Dendritic cell treated with granulocyte-macrophage colony-stimulating factor and Interleukin-4, amounts not matched to agents 40 ng/mL and 50 ng/mL, for 4 days (primary cell): ENCODE measurements around the gene SIDT2.

Experiments
- H3K27ac Mint-ChIP-seq: one replicate; pipeline ENCODE4 v1.8.0; 2022; ENCODE audit warnings: mild to moderate bottlenecking, mixed read lengths
- H3K27me3 Mint-ChIP-seq: one replicate; pipeline ENCODE4 v1.8.0; 2022; ENCODE audit warnings: mild to moderate bottlenecking, mixed read lengths
- H3K36me3 Mint-ChIP-seq: one replicate; pipeline ENCODE4 v1.8.0; 2022; ENCODE audit warnings: low read depth, mixed read lengths
- H3K4me1 Mint-ChIP-seq: one replicate; pipeline ENCODE4 v1.8.0; 2022; ENCODE audit warnings: low read depth, mixed read lengths
- H3K4me3 Mint-ChIP-seq: one replicate; pipeline ENCODE4 v1.8.0; 2022; ENCODE audit warnings: mild to moderate bottlenecking, moderate library complexity, mixed read lengths
- H3K9me3 Mint-ChIP-seq: one replicate; pipeline ENCODE4 v1.8.0; 2022; ENCODE audit warnings: mixed read lengths
- intact Hi-C: fragments of 100-400 bp; cut with micrococcal nuclease; formaldehyde crosslinking; loops from one replicate; pipeline ENCODE4 v1.15.0; 2022

The SIDT2 gene

GRCh38 chr11:117154468-117154867 is 24.1 kb upstream of the SIDT2 start:
- H3K27ac Mint-ChIP-seq, result no peak overlapping the region
- intact Hi-C loops, result no loop called here
- no peak overlapping the region for H3K4me3 Mint-ChIP-seq
- H3K9me3 Mint-ChIP-seq, result no peaks in the 10 kb centered on the region
- peaks cover 23% of the 10 kb centered on the region for H3K4me1 Mint-ChIP-seq
- H3K27me3 Mint-ChIP-seq, result no peaks in the 10 kb centered on the region
- H3K36me3 Mint-ChIP-seq, result peaks cover 80% of the 10 kb centered on the region

GRCh38 chr11:117157507-117157906 is 21.0 kb upstream of the SIDT2 start:
- Mint-ChIP-seq H3K36me3 (peaks cover 91% of the 10 kb centered on the region), H3K27ac (no peak overlapping the region), H3K27me3 (no peaks in the 10 kb centered on the region), H3K4me3 (no peak overlapping the region), H3K9me3 (no peaks in the 10 kb centered on the region), H3K4me1 (peaks cover 11% of the 10 kb centered on the region)
- intact Hi-C loops, result no loop called here

- H3K27ac Mint-ChIP-seq, result no peak overlapping the region
- no peak overlapping the region for H3K4me3 Mint-ChIP-seq
- peaks cover 6% of the 10 kb centered on the region for H3K4me1 Mint-ChIP-seq
- peaks cover 95% of the 10 kb centered on the region for H3K36me3 Mint-ChIP-seq
- intact Hi-C loops, result no loop called here
- H3K27me3 Mint-ChIP-seq, result no peaks in the 10 kb centered on the region
- no peaks in the 10 kb centered on the region for H3K9me3 Mint-ChIP-seq
These were observed 18.7 kb upstream of the SIDT2 start for GRCh38 chr11:117159892-117160291.

GRCh38 chr11:117160826-117161225 is 17.7 kb upstream of the SIDT2 start:
- H3K36me3 Mint-ChIP-seq, result peaks cover 95% of the 10 kb centered on the region
- no peaks in the 10 kb centered on the region for H3K9me3 Mint-ChIP-seq
- intact Hi-C loops, result no loop called here
- no peaks in the 10 kb centered on the region for H3K27me3 Mint-ChIP-seq
- H3K4me3 Mint-ChIP-seq, result no peak overlapping the region
- no peak overlapping the region for H3K27ac Mint-ChIP-seq
- peaks cover 6% of the 10 kb centered on the region for H3K4me1 Mint-ChIP-seq

GRCh38 chr11:117166491-117166890 is 12.1 kb upstream of the SIDT2 start:
- intact Hi-C loops, result no loop called here
- Mint-ChIP-seq H3K4me1 (peaks cover 14% of the 10 kb centered on the region), H3K4me3 (no peak overlapping the region), H3K27me3 (no peaks in the 10 kb centered on the region), H3K27ac (no peak overlapping the region), H3K9me3 (no peaks in the 10 kb centered on the region), H3K36me3 (peaks cover 94% of the 10 kb centered on the region)

- H3K27me3 Mint-ChIP-seq, result no peaks in the 10 kb centered on the region
- intact Hi-C loops, result no loop called here
- peaks cover 62% of the 10 kb centered on the region for H3K36me3 Mint-ChIP-seq
- H3K27ac Mint-ChIP-seq, result no peak overlapping the region
- no peaks in the 10 kb centered on the region for H3K9me3 Mint-ChIP-seq
- peaks cover 41% of the 10 kb centered on the region for H3K4me1 Mint-ChIP-seq
- H3K4me3 Mint-ChIP-seq, result no peak overlapping the region
These were observed 8.8 kb upstream of the SIDT2 start for GRCh38 chr11:117169736-117170135.

GRCh38 chr11:117170210-117170609 is 8.3 kb upstream of the SIDT2 start:
- Mint-ChIP-seq H3K27ac (peak overlapping the region; percentile 27), H3K36me3 (peaks cover 57% of the 10 kb centered on the region), H3K4me1 (peaks cover 41% of the 10 kb centered on the region), H3K4me3 (no peak overlapping the region), H3K9me3 (no peaks in the 10 kb centered on the region), H3K27me3 (no peaks in the 10 kb centered on the region)
- intact Hi-C loops, result no loop called here

- peaks cover 49% of the 10 kb centered on the region for H3K36me3 Mint-ChIP-seq
- H3K27me3 Mint-ChIP-seq, result no peaks in the 10 kb centered on the region
- intact Hi-C loops, result no loop called here
- H3K4me1 Mint-ChIP-seq, result peaks cover 41% of the 10 kb centered on the region
- H3K27ac Mint-ChIP-seq, result peak overlapping the region; percentile 81
- H3K4me3 Mint-ChIP-seq, result no peak overlapping the region
- no peaks in the 10 kb centered on the region for H3K9me3 Mint-ChIP-seq
These were observed 7.5 kb upstream of the SIDT2 start for GRCh38 chr11:117171007-117171403.

GRCh38 chr11:117171404-117172061 is 7.0 kb upstream of the SIDT2 start:
- H3K36me3 Mint-ChIP-seq, result peaks cover 44% of the 10 kb centered on the region
- no peaks in the 10 kb centered on the region for H3K9me3 Mint-ChIP-seq
- peak overlapping the region; percentile 81 for H3K27ac Mint-ChIP-seq
- no peaks in the 10 kb centered on the region for H3K27me3 Mint-ChIP-seq
- H3K4me1 Mint-ChIP-seq, result peaks cover 41% of the 10 kb centered on the region
- intact Hi-C loops, result no loop called here
- H3K4me3 Mint-ChIP-seq, result no peak overlapping the region

- Mint-ChIP-seq H3K36me3 (peaks cover 30% of the 10 kb centered on the region), H3K27ac (peak overlapping the region; percentile 81), H3K4me1 (peaks cover 44% of the 10 kb centered on the region), H3K9me3 (no peaks in the 10 kb centered on the region), H3K4me3 (peak overlapping the region; percentile 26), H3K27me3 (no peaks in the 10 kb centered on the region)
- intact Hi-C loops, result no loop called here
These were observed 5.7 kb upstream of the SIDT2 start for GRCh38 chr11:117172724-117173421.

GRCh38 chr11:117175104-117175503 is 3.4 kb upstream of the SIDT2 start:
- Mint-ChIP-seq H3K4me1 (peaks cover 59% of the 10 kb centered on the region), H3K4me3 (no peak overlapping the region), H3K36me3 (peaks cover 21% of the 10 kb centered on the region), H3K27ac (no peak overlapping the region), H3K27me3 (no peaks in the 10 kb centered on the region), H3K9me3 (no peaks in the 10 kb centered on the region)
- intact Hi-C loops, result no loop called here

GRCh38 chr11:117175781-117176180 is 2.8 kb upstream of the SIDT2 start:
- H3K9me3 Mint-ChIP-seq, result no peaks in the 10 kb centered on the region
- intact Hi-C loops, result no loop called here
- H3K27ac Mint-ChIP-seq, result no peak overlapping the region
- H3K36me3 Mint-ChIP-seq, result peaks cover 16% of the 10 kb centered on the region
- H3K4me3 Mint-ChIP-seq, result no peak overlapping the region
- no peaks in the 10 kb centered on the region for H3K27me3 Mint-ChIP-seq
- H3K4me1 Mint-ChIP-seq, result peaks cover 59% of the 10 kb centered on the region

GRCh38 chr11:117176186-117176585 is 2.4 kb upstream of the SIDT2 start:
- H3K9me3 Mint-ChIP-seq, result no peaks in the 10 kb centered on the region
- H3K27me3 Mint-ChIP-seq, result no peaks in the 10 kb centered on the region
- H3K4me3 Mint-ChIP-seq, result no peak overlapping the region
- peaks cover 59% of the 10 kb centered on the region for H3K4me1 Mint-ChIP-seq
- intact Hi-C loops, result no loop called here
- peaks cover 19% of the 10 kb centered on the region for H3K36me3 Mint-ChIP-seq
- H3K27ac Mint-ChIP-seq, result no peak overlapping the region

- H3K36me3 Mint-ChIP-seq, result peaks cover 34% of the 10 kb centered on the region
- peak overlapping the region; percentile 94 for H3K27ac Mint-ChIP-seq
- no peaks in the 10 kb centered on the region for H3K27me3 Mint-ChIP-seq
- peak overlapping the region; percentile 96 for H3K4me3 Mint-ChIP-seq
- no peaks in the 10 kb centered on the region for H3K9me3 Mint-ChIP-seq
- H3K4me1 Mint-ChIP-seq, result peaks cover 53% of the 10 kb centered on the region
- intact Hi-C loops, result no loop called here
These were observed 871 bp upstream of the SIDT2 start for GRCh38 chr11:117177534-117178209.
